ENCODE results near the gene CDKL1. TPM values are rescaled to one million over a fixed set of nuclear protein-coding genes. Genes with fewer than 3 reads are reported as not detected.

Gene CDKL1
- polyA plus RNA-seq, 1 donor (not counting 4 experiments of a cell fraction or from before 2014, with no cell fraction given), result 4.7 TPM

DNA sequence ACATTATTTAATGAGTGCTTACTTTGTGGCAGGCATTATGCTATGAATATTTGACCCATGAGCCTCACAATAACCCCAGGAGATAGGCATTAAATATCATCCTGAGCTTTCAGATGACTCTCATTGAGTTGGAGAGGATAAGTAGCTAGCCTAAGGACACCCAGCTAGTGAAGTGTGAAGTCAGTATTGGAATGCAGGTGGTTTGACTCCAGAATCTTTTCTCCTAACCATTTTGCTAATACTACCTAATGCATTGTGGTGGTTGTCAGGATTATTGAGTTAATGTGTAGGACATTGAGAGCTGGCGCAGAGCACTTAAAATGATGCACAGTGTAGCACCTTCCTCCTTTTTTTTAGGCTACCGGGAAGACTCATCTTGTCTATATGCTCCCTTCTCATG, 3.8 kb upstream of the CDKL1 start:
- no peak for DNase-seq (ENCODE audit: low read depth, low spot score)
- H3K79me2 ChIP-seq (ENCODE audit: control insufficient read depth, insufficient read depth, low read length), result no peaks in the 10 kb centered on the region

DNA sequence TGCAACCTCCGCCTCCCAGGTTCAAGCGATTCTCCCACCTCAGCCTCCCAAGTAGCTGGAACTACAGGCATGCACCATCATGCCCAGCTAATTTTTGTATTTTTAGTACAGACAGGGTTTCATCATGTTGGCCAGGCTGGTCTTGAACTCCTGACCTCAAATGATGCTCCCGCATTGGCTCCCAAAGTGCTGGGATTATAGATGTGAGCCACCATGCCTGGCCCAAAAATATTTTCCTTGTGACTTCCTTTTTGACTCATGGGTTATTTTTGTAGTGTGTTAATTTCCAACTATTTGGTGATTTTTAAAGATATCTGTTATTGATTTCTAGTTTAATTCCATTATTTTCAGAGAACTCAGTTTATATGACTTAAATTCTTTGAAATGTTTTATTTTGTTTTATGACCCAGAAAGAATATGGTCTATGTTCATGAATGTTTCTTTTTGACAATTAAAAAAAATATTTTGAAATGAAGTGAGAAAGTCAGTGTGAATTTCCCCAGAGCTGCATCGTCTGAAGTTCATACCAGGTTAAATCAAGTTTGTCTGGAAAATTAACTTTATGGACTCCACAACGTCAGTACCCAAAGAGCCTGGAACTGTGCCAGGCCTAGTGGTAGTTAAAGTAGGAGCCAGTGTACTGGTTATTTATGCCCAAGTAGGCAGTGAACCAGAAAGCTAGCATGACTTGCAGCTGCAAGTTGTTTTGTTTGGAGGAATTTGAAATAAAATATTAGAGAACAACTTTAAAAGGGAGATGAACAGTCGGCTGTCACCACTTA, 2.8 kb upstream of the CDKL1 start:
- Histone ChIP-seq H3K9me1 (ENCODE audit: control insufficient read depth, extremely low read depth, insufficient read depth, low read length) (no peaks in the 10 kb centered on the region), H3K36me3 (ENCODE audit: control insufficient read depth in 2 of 2, extremely low read depth in 1 of 2, insufficient read depth in 2 of 2, low read length in 2 of 2) (no peaks in the 10 kb centered on the region), H3K4me1 (ENCODE audit: control insufficient read depth, extremely low read depth, insufficient read depth, low read length) (peaks cover 16% of the 10 kb centered on the region), H3K4me2 (ENCODE audit: control insufficient read depth, extremely low read depth, insufficient read depth, low read depth, low read length) (no peak overlapping the region), H2AFZ (ENCODE audit: control insufficient read depth, low read length) (no peak overlapping the region), H3K27me3 (ENCODE audit: control insufficient read depth, extremely low read depth, insufficient read depth, low read length) (no peaks in the 10 kb centered on the region), H3K9me3 (ENCODE audit: control insufficient read depth, low read depth, low read length) (no peaks in the 10 kb centered on the region), H3K4me3 (ENCODE audit: control insufficient read depth in 2 of 3, extremely low read depth in 1 of 3, insufficient read depth in 2 of 3, low read depth in 1 of 3, low read length in 3 of 3) (no peak overlapping the region), H3K27ac (ENCODE audit: control insufficient read depth, insufficient read depth, low read length) (no peak overlapping the region), H4K20me1 (ENCODE audit: control insufficient read depth, extremely low read depth, insufficient read depth, low read length) (no peaks in the 10 kb centered on the region), H3K9ac (ENCODE audit: control insufficient read depth, extremely low read depth, insufficient read depth, low read length) (no peak overlapping the region), H3K79me2 (ENCODE audit: control insufficient read depth, insufficient read depth, low read length) (no peaks in the 10 kb centered on the region)
- no peak for TF ChIP-seq EZH2 (IDR thresholded peaks at IDR 0.05; ENCODE audit: low read length)
- TF ChIP-seq, protein P1, sequence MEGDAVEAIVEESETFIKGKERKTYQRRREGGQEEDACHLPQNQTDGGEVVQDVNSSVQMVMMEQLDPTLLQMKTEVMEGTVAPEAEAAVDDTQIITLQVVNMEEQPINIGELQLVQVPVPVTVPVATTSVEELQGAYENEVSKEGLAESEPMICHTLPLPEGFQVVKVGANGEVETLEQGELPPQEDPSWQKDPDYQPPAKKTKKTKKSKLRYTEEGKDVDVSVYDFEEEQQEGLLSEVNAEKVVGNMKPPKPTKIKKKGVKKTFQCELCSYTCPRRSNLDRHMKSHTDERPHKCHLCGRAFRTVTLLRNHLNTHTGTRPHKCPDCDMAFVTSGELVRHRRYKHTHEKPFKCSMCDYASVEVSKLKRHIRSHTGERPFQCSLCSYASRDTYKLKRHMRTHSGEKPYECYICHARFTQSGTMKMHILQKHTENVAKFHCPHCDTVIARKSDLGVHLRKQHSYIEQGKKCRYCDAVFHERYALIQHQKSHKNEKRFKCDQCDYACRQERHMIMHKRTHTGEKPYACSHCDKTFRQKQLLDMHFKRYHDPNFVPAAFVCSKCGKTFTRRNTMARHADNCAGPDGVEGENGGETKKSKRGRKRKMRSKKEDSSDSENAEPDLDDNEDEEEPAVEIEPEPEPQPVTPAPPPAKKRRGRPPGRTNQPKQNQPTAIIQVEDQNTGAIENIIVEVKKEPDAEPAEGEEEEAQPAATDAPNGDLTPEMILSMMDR (optimal IDR thresholded peaks at IDR 0.05 in 1 of 3, IDR thresholded peaks at IDR 0.05 in 1 of 3, conservative IDR thresholded peaks at IDR 0.05 in 1 of 3; ENCODE audit: extremely low read depth in 1 of 3, insufficient read depth in 2 of 3, low read length in 3 of 3), result no peak
- dilution Hi-C loops (cut with MboI; ENCODE audit: extremely low pct_ligation_motif_present, low sequenced_read_pairs), result no loop called here
- FAIRE-seq, result no peak
- no peak for DNase-seq (ENCODE audit: low read depth, low spot score)

More for the DNA sequence above, 3.8 kb upstream of the CDKL1 start:
- Histone ChIP-seq H3K4me2 (ENCODE audit: control insufficient read depth, extremely low read depth, insufficient read depth, low read depth, low read length) (no peak overlapping the region), H3K9ac (ENCODE audit: control insufficient read depth, extremely low read depth, insufficient read depth, low read length) (no peak overlapping the region), H3K4me3 (ENCODE audit: control insufficient read depth in 2 of 3, extremely low read depth in 1 of 3, insufficient read depth in 2 of 3, low read depth in 1 of 3, low read length in 3 of 3) (no peak overlapping the region), H2AFZ (ENCODE audit: control insufficient read depth, low read length) (no peak overlapping the region), H3K9me3 (ENCODE audit: control insufficient read depth, low read depth, low read length) (no peaks in the 10 kb centered on the region), H3K4me1 (ENCODE audit: control insufficient read depth, extremely low read depth, insufficient read depth, low read length) (peaks cover 15% of the 10 kb centered on the region), H3K36me3 (ENCODE audit: control insufficient read depth in 2 of 2, extremely low read depth in 1 of 2, insufficient read depth in 2 of 2, low read length in 2 of 2) (no peaks in the 10 kb centered on the region), H3K9me1 (ENCODE audit: control insufficient read depth, extremely low read depth, insufficient read depth, low read length) (no peaks in the 10 kb centered on the region), H3K27me3 (ENCODE audit: control insufficient read depth, extremely low read depth, insufficient read depth, low read length) (no peaks in the 10 kb centered on the region), H3K27ac (ENCODE audit: control insufficient read depth, insufficient read depth, low read length) (no peak overlapping the region), H4K20me1 (ENCODE audit: control insufficient read depth, extremely low read depth, insufficient read depth, low read length) (no peaks in the 10 kb centered on the region)
- TF ChIP-seq, protein P1 (optimal IDR thresholded peaks at IDR 0.05 in 1 of 3, IDR thresholded peaks at IDR 0.05 in 1 of 3, conservative IDR thresholded peaks at IDR 0.05 in 1 of 3; ENCODE audit: extremely low read depth in 1 of 3, insufficient read depth in 2 of 3, low read length in 3 of 3), result no peak
- TF ChIP-seq EZH2 (IDR thresholded peaks at IDR 0.05; ENCODE audit: low read length), result no peak
- no peak for FAIRE-seq
- dilution Hi-C loops (cut with MboI; ENCODE audit: extremely low pct_ligation_motif_present, low sequenced_read_pairs), result no loop called here

All from keratinocyte (primary cell).